Panc1 (cell line): ENCODE measurements around the gene DDA1. TPM values are rescaled to one million over a fixed set of nuclear protein-coding genes. Genes with fewer than 3 reads are reported as not detected.

ENCODE experiments used
- ATAC-seq: fragments of 200-7000 bp; cut with Tn5 transposase; 2 replicates; pipeline ENCODE4 v1.9.1; 2020; ENCODE audit warnings: mild to moderate bottlenecking, moderate library complexity
- BruUV-seq: library from RNA; stranded (reverse); fragments of 400-500 nt; replicated peaks from 2 replicates; lab custom pipeline; 2021; lab: Mats Ljungman, UMichigan
- CTCF ChIA-PET: fragments of 300-600 bp; sonication (Branson Sonifier 250); formaldehyde crosslinking; loops from one replicate; lab custom pipeline; 2022; ENCODE audit warnings: antibody characterized with exemption; lab: Charles Lee
- POLR2A ChIA-PET: fragments of 300-600 bp; sonication (Branson Sonifier 250); formaldehyde crosslinking; loops from one replicate; lab custom pipeline; 2022; ENCODE audit warnings: antibody characterized with exemption; lab: Charles Lee
- DNase-seq: peaks from one replicate; pipeline ENCODE4 v3.0.0-alpha.2; 2010; ENCODE audit warnings: low read depth, low spot score
- H3K27ac ChIP-seq: 2 replicates; pipeline ENCODE4 v1.5.1; 2011; ENCODE audit warnings: mild to moderate bottlenecking, low read length, inconsistent platforms
- H3K27me3 ChIP-seq: fragments of 200-500 bp; sonication (Bioruptor generic); 2 replicates; pipeline ENCODE4 v1.6.0; 2014; ENCODE audit warnings: low read length, inconsistent platforms; ENCODE audit not compliant: control insufficient read depth, insufficient read depth
- H3K36me3 ChIP-seq: fragments of 200-500 bp; sonication (Bioruptor generic); 2 replicates; pipeline ENCODE4 v1.5.1; 2014; ENCODE audit warnings: inconsistent platforms, mild to moderate bottlenecking, low read length, moderate library complexity; ENCODE audit not compliant: control insufficient read depth, insufficient read depth
- H3K4me1 ChIP-seq: 2 replicates; pipeline ENCODE4 v1.5.1; 2011; ENCODE audit warnings: inconsistent platforms, mild to moderate bottlenecking, low read length, moderate library complexity; ENCODE audit not compliant: control insufficient read depth, insufficient read depth
- H3K4me3 ChIP-seq, 2 experiments: 2 replicates each; pipeline ENCODE4 v1.5.1; 2011 to 2012; ENCODE audit warnings: low read depth in 2 of 2, low read length in 2 of 2, mild to moderate bottlenecking in 2 of 2, inconsistent platforms in 1 of 2, moderate library complexity in 1 of 2
- H3K9me3 ChIP-seq: fragments of 200-500 bp; sonication (Bioruptor generic); 2 replicates; pipeline ENCODE4 v1.5.1; 2014; ENCODE audit warnings: low read depth, mild to moderate bottlenecking, inconsistent platforms, low read length, moderate library complexity; ENCODE audit not compliant: control insufficient read depth, insufficient read depth
- CTCF ChIP-seq: fragments of 450-650 bp; IDR thresholded peaks from 2 replicates; pipeline ENCODE4 v1.5.1; 2017; ENCODE audit warnings: mild to moderate bottlenecking
- POLR2AphosphoS5 ChIP-seq: IDR thresholded peaks from 2 replicates; pipeline ENCODE4 v1.6.1; 2012; ENCODE audit warnings: mild to moderate bottlenecking, low read depth, low read length, moderate library complexity
- REST ChIP-seq, 2 experiments: IDR thresholded peaks; 2 replicates each; pipeline ENCODE4 v1.6.1; 2011 to 2012; ENCODE audit warnings: low read depth in 2 of 2, control low read depth in 1 of 2, low read length in 1 of 2, mild to moderate bottlenecking in 1 of 2, moderate library complexity in 1 of 2; ENCODE audit not compliant: insufficient read depth in 1 of 2
- SIN3A ChIP-seq: IDR thresholded peaks from 2 replicates; pipeline ENCODE4 v1.6.1; 2012; ENCODE audit warnings: low read depth, mild to moderate bottlenecking, low read length, moderate library complexity, borderline replicate concordance; ENCODE audit not compliant: insufficient read depth
- TCF7L2 ChIP-seq: IDR thresholded peaks from 2 replicates; pipeline ENCODE4 v1.6.1; 2011; ENCODE audit warnings: mild to moderate bottlenecking, low read depth, low read length, inconsistent platforms
- in situ Hi-C: cut with HindIII; loops from 2 replicates; pipeline ENCODE4 v1.10.0; 2016; ENCODE audit warnings: low sequenced_read_pairs, low pct_unique_long_range_greater_than_20kb
- intact Hi-C: fragments of 100-400 bp; cut with micrococcal nuclease; formaldehyde crosslinking; loops from one replicate; pipeline ENCODE4 v1.10.0; 2022; ENCODE audit not compliant: unreplicated experiment
- total RNA-seq: library from RNA; stranded (reverse); gene quantifications from one replicate; pipeline ENCODE4 v1.2.1, GENCODE V29; 2021; ENCODE audit not compliant: unreplicated experiment

DDA1 gene
- total RNA-seq, 1 experiment from 2014 or later, result 56.0 TPM

GRCh38 chr19:17325881-17326594, 16.7 kb downstream of the DDA1 start:
- H3K27ac ChIP-seq, result no peak overlapping the region

GRCh38 chr19:17326595-17326966, 17.2 kb downstream of the DDA1 start:
- H3K4me3 ChIP-seq, result no peak overlapping the region
- TF ChIP-seq CTCF (no peak), POLR2AphosphoS5 (no peak), REST (IDR thresholded peaks at IDR 0.05; ENCODE audit: insufficient read depth in 1 of 2, low read depth in 2 of 2, low read length in 1 of 2) (no peak), SIN3A (no peak), TCF7L2 (no peak)
- no peaks in the 10 kb centered on the region for H3K9me3 ChIP-seq
- no peaks in the 10 kb centered on the region for H3K27me3 ChIP-seq
- H3K27ac ChIP-seq, result no peak overlapping the region
- H3K4me1 ChIP-seq, result no peaks in the 10 kb centered on the region
- H3K36me3 ChIP-seq, result no peaks in the 10 kb centered on the region; the same call in 1 of the 2 replicates
- BruUV-seq, result no TSS peak
- ChIA-PET CTCF (interaction anchor here (0.6 kb wide), 1 partner anchor 16 kb away, joined by 4 read pairs; no protein-coding TSS in a partner anchor), POLR2A (no interaction called here)
- intact Hi-C loops, result no loop called here
- DNase-seq, result no peak
- in situ Hi-C loops, result no loop called here
- no peak for ATAC-seq

More at GRCh38 chr19:17325881-17326594, 16.7 kb downstream of the DDA1 start:
- in situ Hi-C loops, result no loop called here
- H3K27me3 ChIP-seq, result no peaks in the 10 kb centered on the region
- no peaks in the 10 kb centered on the region; the same call in 1 of the 2 replicates for H3K36me3 ChIP-seq
- H3K9me3 ChIP-seq, result no peaks in the 10 kb centered on the region
- ATAC-seq (no peak), DNase-seq (no peak)
- no peak for TF ChIP-seq POLR2AphosphoS5
- TF ChIP-seq TCF7L2, result no peak
- TF ChIP-seq CTCF, result no peak
- no peak for TF ChIP-seq SIN3A
- TF ChIP-seq REST (IDR thresholded peaks at IDR 0.05; ENCODE audit: insufficient read depth in 1 of 2, low read depth in 2 of 2, low read length in 1 of 2), result no peak
- BruUV-seq, result no TSS peak
- H3K4me3 ChIP-seq, result no peak overlapping the region
- POLR2A ChIA-PET, result no interaction called here
- H3K4me1 ChIP-seq, result no peaks in the 10 kb centered on the region
- CTCF ChIA-PET, result interaction anchor here (0.6 kb wide), 1 partner anchor 16 kb away, joined by 4 read pairs; no protein-coding TSS in a partner anchor
- intact Hi-C loops, result no loop called here
